ENCODE measurements around the gene SYTL2. TPM values are rescaled to one million over a fixed set of nuclear protein-coding genes. Genes with fewer than 3 reads are reported as not detected.

SYTL2 gene
- total RNA-seq, 2 experiments from 2014 or later = 10.2 TPM

DNA sequence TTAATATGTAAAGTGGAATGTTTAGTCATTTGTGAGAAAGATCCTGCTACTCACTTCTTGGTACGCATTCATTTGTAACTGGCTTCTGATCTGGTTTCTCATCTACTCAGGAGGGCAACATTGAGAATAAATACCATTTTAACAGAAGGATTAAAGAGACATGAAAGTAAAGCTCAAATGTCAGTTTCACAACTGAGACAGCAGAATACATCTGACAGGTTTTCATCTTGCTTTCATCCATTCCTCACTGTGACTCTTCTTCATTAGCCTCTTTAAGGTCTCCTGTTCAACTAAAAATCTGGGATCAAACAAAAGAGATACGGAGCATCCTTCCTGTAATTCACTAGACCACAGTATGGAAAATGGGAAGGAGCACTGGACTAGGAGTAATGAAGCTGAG, 93.5 kb downstream of the SYTL2 start:
- Mint-ChIP-seq H3K4me1 (ENCODE audit: low read depth) (peaks cover 8% of the 10 kb centered on the region), H3K4me3 (no peak overlapping the region), H3K36me3 (no peaks in the 10 kb centered on the region), H3K9me3 (no peaks in the 10 kb centered on the region), H3K27ac (no peak overlapping the region), H3K27me3 (no peaks in the 10 kb centered on the region)
- POLR2A ChIA-PET = no interaction called here
- CTCF ChIA-PET = interaction anchor here (1.0 kb wide), 1 partner anchor 9 kb away, joined by 3 read pairs; no protein-coding TSS in a partner anchor
- intact Hi-C loops (cut with micrococcal nuclease) = no loop called here
- DNase-seq = no peak

DNA sequence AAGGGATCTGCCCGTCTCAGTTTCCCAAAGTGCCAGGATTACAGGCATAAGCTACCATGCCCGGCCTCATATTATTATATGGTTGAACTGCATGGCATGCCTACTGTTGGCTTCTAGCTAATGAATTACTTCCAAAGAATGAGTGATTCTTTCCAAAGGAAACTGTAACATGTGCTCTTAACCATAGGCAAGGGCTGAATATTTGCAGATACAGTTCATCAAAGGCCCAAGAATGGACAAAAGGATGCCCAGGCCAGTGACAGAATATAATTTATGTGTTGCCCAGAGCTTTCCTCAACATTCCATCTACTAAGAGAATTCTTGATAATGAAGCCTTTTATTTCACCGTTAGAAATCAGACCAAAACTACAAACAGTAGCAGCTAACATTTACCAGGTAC, 98.0 kb downstream of the SYTL2 start:
- H3K27me3 Mint-ChIP-seq = no peaks in the 10 kb centered on the region
- ChIA-PET CTCF (interaction anchor here (1.6 kb wide), 1 partner anchor 21 kb away, joined by 4 read pairs; no protein-coding TSS in a partner anchor), POLR2A (no interaction called here)
- no peak for DNase-seq
- H3K4me1 Mint-ChIP-seq (ENCODE audit: low read depth) = peaks cover 8% of the 10 kb centered on the region
- H3K36me3 Mint-ChIP-seq = no peaks in the 10 kb centered on the region
- H3K4me3 Mint-ChIP-seq = no peak overlapping the region
- intact Hi-C loops (cut with micrococcal nuclease) = no loop called here
- no peaks in the 10 kb centered on the region for H3K9me3 Mint-ChIP-seq
- H3K27ac Mint-ChIP-seq = no peak overlapping the region

DNA sequence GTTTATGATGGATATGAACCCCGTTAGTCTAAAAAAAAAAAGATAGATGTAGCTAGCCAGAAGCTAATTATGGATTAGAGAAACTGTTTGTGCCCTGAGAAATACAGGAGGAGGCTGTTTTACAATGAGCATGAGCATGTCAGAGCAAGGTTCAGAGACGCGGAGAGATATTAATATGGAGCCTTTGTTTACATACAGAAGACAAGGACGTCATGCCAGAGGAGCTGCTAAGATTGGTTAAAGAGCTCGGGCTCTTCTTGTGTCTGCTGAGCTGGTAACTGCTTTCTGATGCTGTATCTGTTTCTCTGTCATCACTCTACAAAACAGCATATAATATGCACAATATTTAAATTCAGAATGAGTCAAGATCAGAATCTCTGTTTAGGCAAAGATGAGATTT, 100.0 kb downstream of the SYTL2 start:
- no peak for DNase-seq
- no peak overlapping the region for H3K27ac Mint-ChIP-seq
- ChIA-PET POLR2A (no interaction called here), CTCF (no interaction called here)
- H3K4me3 Mint-ChIP-seq = no peak overlapping the region
- H3K9me3 Mint-ChIP-seq = no peaks in the 10 kb centered on the region
- intact Hi-C loops (cut with micrococcal nuclease) = no loop called here
- H3K27me3 Mint-ChIP-seq = no peaks in the 10 kb centered on the region
- H3K36me3 Mint-ChIP-seq = no peaks in the 10 kb centered on the region
- H3K4me1 Mint-ChIP-seq (ENCODE audit: low read depth) = no peaks in the 10 kb centered on the region

- ChIA-PET POLR2A (no interaction called here), CTCF (no interaction called here)
- H3K27ac Mint-ChIP-seq = no peak overlapping the region
- no peaks in the 10 kb centered on the region for H3K9me3 Mint-ChIP-seq
- no peaks in the 10 kb centered on the region for H3K4me1 Mint-ChIP-seq (ENCODE audit: low read depth)
- H3K27me3 Mint-ChIP-seq = no peaks in the 10 kb centered on the region
- DNase-seq = no peak
- no peak overlapping the region for H3K4me3 Mint-ChIP-seq
- no peaks in the 10 kb centered on the region for H3K36me3 Mint-ChIP-seq
- intact Hi-C loops (cut with micrococcal nuclease) = no loop called here
Observed at GRCh38 chr11:85709941-85710702, 100.8 kb downstream of the SYTL2 start.

DNA sequence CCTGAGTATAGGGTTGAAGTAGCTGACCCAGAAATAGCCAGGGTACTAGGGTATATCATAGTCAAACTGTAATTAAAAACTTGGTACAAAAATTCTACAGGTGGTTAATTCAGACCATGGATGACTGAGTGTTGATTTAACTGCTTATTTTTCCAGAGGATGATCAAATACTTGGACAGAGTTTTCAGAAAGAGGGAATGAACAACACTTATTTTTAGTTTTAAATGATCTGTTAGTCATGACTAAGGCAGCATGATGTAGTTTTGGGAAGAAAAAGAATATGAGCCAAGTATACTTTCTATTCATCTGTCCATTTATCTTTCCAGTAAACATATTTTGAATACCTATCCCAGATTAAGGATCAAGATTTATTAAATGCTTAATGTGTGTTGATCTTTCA, 105.1 kb downstream of the SYTL2 start:
- Mint-ChIP-seq H3K27me3 (no peaks in the 10 kb centered on the region), H3K9me3 (no peaks in the 10 kb centered on the region), H3K4me1 (ENCODE audit: low read depth) (peaks cover under 1% of the 10 kb centered on the region), H3K27ac (no peak overlapping the region), H3K36me3 (no peaks in the 10 kb centered on the region), H3K4me3 (no peak overlapping the region)
- ChIA-PET CTCF (no interaction called here), POLR2A (no interaction called here)
- intact Hi-C loops (cut with micrococcal nuclease) = no loop called here
- DNase-seq = no peak

DNA sequence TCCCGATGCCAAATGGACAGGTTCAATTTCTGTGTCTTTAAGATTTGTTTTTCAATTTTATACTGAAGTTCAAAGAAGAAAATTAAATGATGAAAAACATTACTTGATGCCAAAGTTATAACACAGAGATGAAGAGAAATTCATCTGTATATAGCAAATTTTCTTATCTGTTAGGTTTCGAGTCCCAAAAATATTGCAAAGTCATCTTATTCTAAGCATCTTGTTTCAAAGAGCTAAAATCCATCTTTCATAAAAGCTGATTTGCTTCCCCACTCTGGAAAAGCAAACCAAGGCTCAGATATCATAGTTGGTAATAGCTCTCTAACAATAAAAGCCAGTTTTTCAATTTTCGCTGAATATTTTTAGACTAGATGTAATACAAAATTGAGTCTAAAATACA, 106.0 kb downstream of the SYTL2 start:
- POLR2A ChIA-PET = no interaction called here
- H3K36me3 Mint-ChIP-seq = no peaks in the 10 kb centered on the region

GRCh38 chr11:85699957-85700741, 110.8 kb downstream of the SYTL2 start:
- DNase-seq = no peak
- no peaks in the 10 kb centered on the region for H3K9me3 Mint-ChIP-seq
- no peaks in the 10 kb centered on the region for H3K27me3 Mint-ChIP-seq
- no peaks in the 10 kb centered on the region for H3K36me3 Mint-ChIP-seq
- H3K4me3 Mint-ChIP-seq = no peak overlapping the region
- H3K4me1 Mint-ChIP-seq (ENCODE audit: low read depth) = peaks cover 34% of the 10 kb centered on the region
- peak overlapping the region; percentile 63 for H3K27ac Mint-ChIP-seq
- intact Hi-C loops (cut with micrococcal nuclease) = loop anchor here (1.0 to 2.0 kb wide), 3 partner anchors 35 to 111 kb away; partner anchors contain the start of genes CREBZF and SYTL2
- POLR2A ChIA-PET = interaction anchor here (0.6 to 1.1 kb wide), 5 partner anchors 84 to 735 kb away, joined by 3 to 4 read pairs (median 3); no protein-coding TSS in a partner anchor
- CTCF ChIA-PET = interaction anchor here (1.0 to 1.2 kb wide), 2 partner anchors 42 to 154 kb away, joined by 3 read pairs; no protein-coding TSS in a partner anchor

More for the DNA sequence above, 106.0 kb downstream of the SYTL2 start:
- intact Hi-C loops (cut with micrococcal nuclease) = no loop called here
- no peak for DNase-seq
- Mint-ChIP-seq H3K4me3 (no peak overlapping the region), H3K4me1 (ENCODE audit: low read depth) (peaks cover 8% of the 10 kb centered on the region), H3K27ac (no peak overlapping the region), H3K27me3 (no peaks in the 10 kb centered on the region), H3K9me3 (no peaks in the 10 kb centered on the region)
- CTCF ChIA-PET = no interaction called here

GRCh38 chr11:85698195-85698594, 112.7 kb downstream of the SYTL2 start:
- Mint-ChIP-seq H3K4me1 (ENCODE audit: low read depth) (peaks cover 34% of the 10 kb centered on the region), H3K36me3 (no peaks in the 10 kb centered on the region), H3K27me3 (no peaks in the 10 kb centered on the region), H3K9me3 (no peaks in the 10 kb centered on the region), H3K4me3 (no peak overlapping the region), H3K27ac (no peak overlapping the region)
- CTCF ChIA-PET = no interaction called here
- DNase-seq = no peak
- intact Hi-C loops (cut with micrococcal nuclease) = no loop called here
- POLR2A ChIA-PET = interaction anchor here (1.6 kb wide), 1 partner anchor 130 kb away, joined by 3 read pairs; no protein-coding TSS in a partner anchor

DNA sequence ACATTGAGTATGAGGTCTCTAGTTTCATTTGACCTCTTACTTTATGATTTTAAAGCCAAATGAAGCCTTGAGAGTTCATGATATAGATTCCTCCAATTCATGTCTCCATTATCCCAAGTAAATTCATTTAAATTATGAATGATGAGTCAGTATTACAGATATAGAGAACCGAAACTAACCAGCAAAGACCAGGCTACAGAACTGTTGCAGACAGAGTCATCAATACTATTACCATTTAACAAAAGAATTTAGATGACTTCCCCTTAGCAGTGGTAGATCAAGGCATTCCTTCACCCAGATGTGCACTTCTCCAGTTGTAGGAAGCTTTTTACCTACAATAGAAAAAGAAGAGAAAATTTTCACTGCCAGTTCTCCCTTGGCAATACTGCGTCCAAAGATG, 113.2 kb downstream of the SYTL2 start:
- H3K4me3 Mint-ChIP-seq = no peak overlapping the region
- DNase-seq = no peak
- H3K27me3 Mint-ChIP-seq = no peaks in the 10 kb centered on the region
- peaks cover 34% of the 10 kb centered on the region for H3K4me1 Mint-ChIP-seq (ENCODE audit: low read depth)
- H3K27ac Mint-ChIP-seq = no peak overlapping the region
- no peaks in the 10 kb centered on the region for H3K36me3 Mint-ChIP-seq
- ChIA-PET POLR2A (interaction anchor here (1.6 kb wide), 1 partner anchor 130 kb away, joined by 3 read pairs; no protein-coding TSS in a partner anchor), CTCF (no interaction called here)
- intact Hi-C loops (cut with micrococcal nuclease) = no loop called here
- H3K9me3 Mint-ChIP-seq = no peaks in the 10 kb centered on the region

DNA sequence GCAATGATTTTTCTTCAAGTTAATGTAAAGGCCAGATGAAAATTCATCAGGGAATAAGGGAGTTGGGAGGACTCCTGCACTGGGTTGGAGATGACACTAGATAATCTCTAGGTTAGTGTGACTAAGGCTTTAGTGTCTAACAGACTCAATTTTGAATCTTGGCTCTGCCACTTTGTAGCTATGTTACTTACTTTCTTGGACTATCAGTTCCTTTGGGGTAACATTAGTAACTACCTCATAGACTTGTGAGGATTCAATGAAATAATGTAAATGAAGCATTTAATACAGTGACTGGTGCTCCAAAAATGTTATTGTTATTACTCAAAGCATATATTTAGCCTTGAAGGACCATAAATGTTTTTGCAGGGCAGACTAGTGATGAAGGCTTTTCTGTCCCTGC, 115.4 kb downstream of the SYTL2 start:
- H3K4me1 Mint-ChIP-seq (ENCODE audit: low read depth) = peaks cover 31% of the 10 kb centered on the region
- H3K36me3 Mint-ChIP-seq = no peaks in the 10 kb centered on the region
- no peak overlapping the region for H3K4me3 Mint-ChIP-seq
- H3K9me3 Mint-ChIP-seq = no peaks in the 10 kb centered on the region
- intact Hi-C loops (cut with micrococcal nuclease) = loop anchor here (2.0 kb wide), 1 partner anchor 131 kb away; no protein-coding TSS in a partner anchor
- CTCF ChIA-PET = interaction anchor here (1.0 to 2.5 kb wide), 7 partner anchors 11 to 159 kb away, joined by 3 to 15 read pairs (median 5); partner anchors contain the start of gene CCDC83
- POLR2A ChIA-PET = interaction anchor here (1.2 kb wide), 1 partner anchor 48 kb away, joined by 4 read pairs; the partner anchor contains the start of gene TMEM126A
- no peaks in the 10 kb centered on the region for H3K27me3 Mint-ChIP-seq
- H3K27ac Mint-ChIP-seq = no peak overlapping the region
- no peak for DNase-seq

DNA sequence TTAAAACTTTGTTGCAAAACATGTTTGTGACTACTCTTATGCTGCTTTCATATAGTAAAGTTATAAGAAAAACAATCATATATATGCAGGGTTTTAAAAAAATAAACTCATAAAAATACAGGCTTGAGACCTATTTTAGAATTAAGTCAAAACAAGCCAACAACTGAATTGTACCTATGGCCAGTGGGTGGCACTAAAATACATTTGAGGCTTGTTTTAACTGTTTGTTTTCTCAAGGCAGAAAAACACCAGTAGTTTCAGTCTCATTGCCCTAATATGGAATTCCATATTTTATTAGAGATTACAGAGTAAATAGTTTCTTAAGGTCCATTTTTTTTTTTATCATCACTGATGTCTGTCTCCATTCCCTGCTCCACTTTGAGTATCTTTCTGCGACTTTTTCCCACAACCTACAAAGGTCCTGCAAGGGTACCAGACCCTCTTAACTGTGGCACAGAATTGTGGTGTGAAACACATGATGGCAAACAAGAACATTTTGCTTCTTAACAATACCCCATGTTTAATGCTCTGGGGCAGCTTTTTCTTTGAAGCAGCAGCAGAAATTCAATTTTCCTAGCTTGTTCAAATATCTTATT, 116.5 kb downstream of the SYTL2 start:
- Mint-ChIP-seq H3K4me1 (ENCODE audit: low read depth) (peaks cover 20% of the 10 kb centered on the region), H3K27ac (no peak overlapping the region), H3K9me3 (no peaks in the 10 kb centered on the region), H3K36me3 (no peaks in the 10 kb centered on the region), H3K4me3 (no peak overlapping the region), H3K27me3 (no peaks in the 10 kb centered on the region)
- ChIA-PET CTCF (interaction anchor here (0.6 to 2.5 kb wide), 9 partner anchors 10 to 160 kb away, joined by 3 to 15 read pairs (median 4); partner anchors contain the start of gene CCDC83), POLR2A (no interaction called here)
- intact Hi-C loops (cut with micrococcal nuclease) = loop anchor here (1.0 to 2.0 kb wide), 2 partner anchors 132 to 160 kb away; no protein-coding TSS in a partner anchor
- DNase-seq = no peak

All from activated CD4-positive, alpha-beta memory T cell treated with anti-CD3 and anti-CD28 coated beads for 36 hours (primary cell).